ENCODE measurements around the gene COP1. TPM values are rescaled to one million over a fixed set of nuclear protein-coding genes. Genes with fewer than 3 reads are reported as not detected.

Gene COP1
- total and polyA plus RNA-seq, 12 donors = 17.9 to 55.2 (median 23.6) TPM

DNA sequence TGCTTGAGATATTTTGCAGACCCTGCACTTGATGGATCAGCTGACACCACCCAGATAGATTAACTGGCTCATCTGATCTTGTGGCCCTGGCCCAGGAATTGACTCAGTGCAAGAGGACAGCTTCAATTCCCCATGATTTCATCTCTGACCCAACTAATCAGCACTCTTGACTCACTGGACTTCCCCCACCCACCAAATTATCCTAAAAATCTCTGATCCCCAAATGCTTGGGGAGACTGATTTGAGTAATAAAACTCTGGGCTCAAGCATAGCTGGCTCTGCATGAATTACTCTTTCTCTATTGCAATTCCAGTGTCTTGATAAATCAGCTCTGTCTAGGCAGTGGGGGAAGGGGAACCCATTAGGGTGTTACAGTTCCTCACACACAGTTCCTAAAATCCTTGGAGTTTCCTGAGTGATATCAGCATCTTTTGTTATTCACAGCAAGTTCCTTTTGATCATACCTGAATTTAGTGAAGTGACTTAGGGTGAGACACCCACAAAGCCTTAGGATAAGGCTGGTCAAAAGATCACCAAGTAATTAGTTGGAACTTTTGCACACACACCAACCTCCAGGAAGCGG, 104.2 kb downstream of the COP1 start:
- DNase-seq = no peak
- no peak for ATAC-seq

DNA sequence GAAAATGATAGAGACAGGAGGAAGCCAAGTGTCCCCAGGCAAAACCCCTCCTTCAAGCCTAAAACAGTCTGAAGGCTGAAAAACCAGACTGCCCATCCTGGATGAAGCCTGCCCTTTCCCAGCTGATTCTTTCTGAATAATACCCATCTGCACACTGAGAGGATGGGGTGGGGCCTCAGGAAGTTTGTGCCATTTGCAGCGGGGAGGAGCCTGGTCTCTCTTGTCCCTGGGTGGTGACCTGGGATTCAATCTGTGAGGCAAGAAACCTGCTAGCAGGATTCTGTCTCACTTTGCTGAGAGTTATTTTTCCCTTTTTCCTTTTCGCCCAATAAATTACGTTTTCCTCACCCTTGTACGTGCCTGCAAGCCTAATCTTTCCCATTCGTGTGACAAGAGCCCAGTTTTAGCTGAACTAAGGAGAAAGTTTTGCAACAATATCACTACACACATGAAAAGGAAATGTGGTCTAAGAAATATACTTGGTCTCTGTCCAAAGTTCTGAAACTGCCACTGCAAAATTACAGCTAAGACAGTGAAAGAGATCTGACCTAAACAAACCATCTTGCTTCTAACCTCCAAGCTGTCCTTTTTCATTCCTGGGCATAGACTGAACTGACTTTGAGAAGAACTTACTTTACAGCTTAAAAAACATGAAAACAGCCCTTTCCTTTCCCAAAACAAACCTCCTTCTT, 105.0 kb downstream of the COP1 start:
- no peaks in the 10 kb centered on the region for H3K27me3 ChIP-seq
- intact Hi-C loops (cut with DNase I) = no loop called here
- TF ChIP-seq, protein P1, sequence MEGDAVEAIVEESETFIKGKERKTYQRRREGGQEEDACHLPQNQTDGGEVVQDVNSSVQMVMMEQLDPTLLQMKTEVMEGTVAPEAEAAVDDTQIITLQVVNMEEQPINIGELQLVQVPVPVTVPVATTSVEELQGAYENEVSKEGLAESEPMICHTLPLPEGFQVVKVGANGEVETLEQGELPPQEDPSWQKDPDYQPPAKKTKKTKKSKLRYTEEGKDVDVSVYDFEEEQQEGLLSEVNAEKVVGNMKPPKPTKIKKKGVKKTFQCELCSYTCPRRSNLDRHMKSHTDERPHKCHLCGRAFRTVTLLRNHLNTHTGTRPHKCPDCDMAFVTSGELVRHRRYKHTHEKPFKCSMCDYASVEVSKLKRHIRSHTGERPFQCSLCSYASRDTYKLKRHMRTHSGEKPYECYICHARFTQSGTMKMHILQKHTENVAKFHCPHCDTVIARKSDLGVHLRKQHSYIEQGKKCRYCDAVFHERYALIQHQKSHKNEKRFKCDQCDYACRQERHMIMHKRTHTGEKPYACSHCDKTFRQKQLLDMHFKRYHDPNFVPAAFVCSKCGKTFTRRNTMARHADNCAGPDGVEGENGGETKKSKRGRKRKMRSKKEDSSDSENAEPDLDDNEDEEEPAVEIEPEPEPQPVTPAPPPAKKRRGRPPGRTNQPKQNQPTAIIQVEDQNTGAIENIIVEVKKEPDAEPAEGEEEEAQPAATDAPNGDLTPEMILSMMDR (IDR thresholded peaks at IDR 0.05) = no peak
- ATAC-seq = no peak
- H3K27ac ChIP-seq = no peak overlapping the region
- H3K36me3 ChIP-seq = peaks cover 0 to 70% (median 31%) of the 10 kb centered on the region in 9 donors
- no peak overlapping the region for H3K4me3 ChIP-seq
- H3K4me1 ChIP-seq = peaks cover 0 to 5% (median 0%) of the 10 kb centered on the region in 9 donors
- WGBS, 2 donors = 90 to 93% methylated on average over 5 of the region's 5 CpGs
- H3K9me3 ChIP-seq = peaks cover 0 to 50% (median 32%) of the 10 kb centered on the region in 11 donors
- DNase-seq = no peak

More for the DNA sequence above, 104.2 kb downstream of the COP1 start:
- H3K36me3 ChIP-seq = peaks cover 0 to 69% (median 31%) of the 10 kb centered on the region in 9 donors
- intact Hi-C loops (cut with DNase I) = no loop called here
- TF ChIP-seq, protein P1 (IDR thresholded peaks at IDR 0.05) = no peak
- H3K27me3 ChIP-seq = no peaks in the 10 kb centered on the region
- H3K4me1 ChIP-seq = peaks cover 0 to 5% (median 0%) of the 10 kb centered on the region in 9 donors
- WGBS, 2 donors = 98 to 100% methylated on average over 1 of the region's 1 CpG
- no peak overlapping the region for H3K27ac ChIP-seq
- peaks cover 0 to 42% (median 24%) of the 10 kb centered on the region in 11 donors for H3K9me3 ChIP-seq
- no peak overlapping the region for H3K4me3 ChIP-seq

DNA sequence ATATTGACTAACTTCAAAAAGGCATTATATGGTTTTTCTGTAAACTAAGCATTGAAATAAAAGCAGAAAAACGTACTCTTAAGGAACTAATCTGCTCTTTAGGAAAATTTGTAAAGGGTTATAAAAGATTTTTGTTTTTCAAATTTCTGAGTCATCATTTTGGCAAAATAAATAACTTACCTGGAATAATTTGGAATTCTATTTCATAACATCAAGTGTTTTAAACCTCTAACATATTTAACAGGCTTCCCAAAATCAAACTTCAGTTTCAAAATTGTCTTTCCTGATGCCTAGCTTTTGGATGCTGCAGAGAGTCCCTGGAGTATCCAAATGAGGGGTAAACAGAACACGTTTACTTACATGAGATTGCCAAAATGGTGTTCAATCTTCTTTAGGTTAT, 108.5 kb downstream of the COP1 start:
- DNase-seq (no peak), ATAC-seq (no peak)
- intact Hi-C loops (cut with DNase I) = no loop called here
- Histone ChIP-seq H3K4me3 (no peak overlapping the region), H3K27ac (no peak overlapping the region), H3K36me3 (peaks cover 0 to 79% (median 25%) of the 10 kb centered on the region in 9 donors), H3K9me3 (peaks cover 0 to 54% (median 39%) of the 10 kb centered on the region in 11 donors), H3K27me3 (no peaks in the 10 kb centered on the region), H3K4me1 (peaks cover 0 to 5% (median 0%) of the 10 kb centered on the region in 9 donors)
- WGBS, 2 donors = 96 to 98% methylated on average over 2 of the region's 2 CpGs
- TF ChIP-seq, protein P1 (IDR thresholded peaks at IDR 0.05) = no peak

DNA sequence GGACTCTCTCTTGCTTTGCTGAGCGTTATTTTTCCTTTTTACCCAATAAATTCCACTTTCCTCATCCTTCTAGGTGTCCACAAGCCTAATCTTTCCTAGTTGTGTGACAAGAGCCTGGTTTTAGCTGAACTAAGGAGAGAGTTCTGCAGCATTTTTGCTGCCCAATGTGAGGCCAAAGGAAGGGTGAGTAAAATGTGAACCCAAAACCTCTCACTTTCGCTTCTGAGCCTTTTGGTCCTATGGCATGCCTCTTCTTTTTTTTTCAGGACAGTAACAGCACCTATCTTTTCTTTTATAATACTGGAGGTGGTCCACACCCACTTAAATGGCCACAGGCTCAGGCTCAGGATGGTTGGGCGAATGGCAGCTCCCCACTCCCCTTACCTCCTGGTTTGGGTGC, 111.1 kb downstream of the COP1 start:
- no peak for DNase-seq
- 96 to 97% methylated on average over 3 of the region's 3 CpGs for WGBS, 2 donors
- no peaks in the 10 kb centered on the region for H3K4me1 ChIP-seq
- H3K9me3 ChIP-seq = peaks cover 0 to 50% (median 39%) of the 10 kb centered on the region in 11 donors
- no peak for ATAC-seq
- no peak overlapping the region for H3K27ac ChIP-seq
- H3K36me3 ChIP-seq = peaks cover 0 to 67% (median 23%) of the 10 kb centered on the region in 9 donors
- no peaks in the 10 kb centered on the region for H3K27me3 ChIP-seq
- TF ChIP-seq, protein P1 (IDR thresholded peaks at IDR 0.05) = no peak
- H3K4me3 ChIP-seq = no peak overlapping the region
- intact Hi-C loops (cut with DNase I) = no loop called here

All from heart right ventricle (tissue), 16 donors.